Stimulated activated CD4-positive, alpha-beta T cell treated with anti-CD3 and anti-CD28 coated beads, Interleukin-2, amount 100 ng/mL, for 24 hours (primary cell): ENCODE measurements around the gene OR10D3.
A peak's percentile ranks its signal among the peaks of the same experiment; 100 is the strongest.
"Not testable (repeated sequence)": the region's sequence is repeated elsewhere in the genome, so short reads cannot be mapped to it uniquely, and the experiment has no call there.

Experiments
- DNase-seq, 2 donors: peaks; one replicate each; pipeline ENCODE4 v3.0.0-alpha.2; 2020

Gene OR10D3

DNA sequence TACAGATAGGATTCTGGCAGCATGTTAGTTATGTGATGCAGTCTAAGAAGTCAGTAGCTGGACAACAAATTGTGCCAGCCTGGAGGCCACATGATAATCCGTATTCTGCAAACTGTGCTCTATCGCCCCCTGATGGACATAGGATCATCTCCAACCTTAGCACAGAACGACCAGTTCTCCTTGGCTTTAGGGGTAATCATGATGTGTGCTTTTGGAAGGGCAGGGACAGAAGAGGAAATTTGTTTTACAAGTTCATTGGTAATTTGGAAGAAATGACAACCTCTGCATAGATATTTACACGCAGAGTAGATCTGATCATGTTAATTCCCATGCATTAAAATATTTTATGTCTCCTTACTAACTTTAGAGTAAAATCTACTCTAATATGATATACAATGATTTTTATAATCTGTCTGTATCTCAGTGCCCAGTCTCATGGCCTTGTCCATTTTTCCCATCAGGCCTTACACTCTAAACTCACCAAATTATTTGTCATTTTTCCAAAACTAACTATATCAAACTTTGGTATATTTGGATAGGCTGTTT, 12.1 kb downstream of the OR10D3 start:
- peak; percentile 39 to 53 for DNase-seq

DNA sequence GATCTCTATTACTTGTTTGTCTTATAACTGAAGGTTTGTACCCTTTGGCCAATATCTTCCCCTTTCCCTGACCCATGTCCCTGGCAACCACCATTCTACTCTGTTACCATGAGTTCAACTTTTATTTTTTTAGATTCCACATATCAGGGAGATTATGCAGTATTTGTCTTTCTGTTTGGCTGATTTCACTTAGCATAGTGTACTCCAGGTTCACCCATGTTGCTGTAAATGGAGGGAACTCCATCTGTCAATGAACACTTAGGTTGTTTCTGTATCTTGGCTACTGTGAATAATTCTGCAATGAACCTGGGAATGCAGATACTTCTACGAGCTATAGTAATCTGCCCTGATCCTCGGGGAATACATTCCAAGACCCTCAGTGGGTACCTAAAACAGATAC, 14.9 kb downstream of the OR10D3 start:
- no peak for DNase-seq

GRCh38 chr11:124198897-124199296, 15.8 kb downstream of the OR10D3 start:
- DNase-seq, result no peak

DNA sequence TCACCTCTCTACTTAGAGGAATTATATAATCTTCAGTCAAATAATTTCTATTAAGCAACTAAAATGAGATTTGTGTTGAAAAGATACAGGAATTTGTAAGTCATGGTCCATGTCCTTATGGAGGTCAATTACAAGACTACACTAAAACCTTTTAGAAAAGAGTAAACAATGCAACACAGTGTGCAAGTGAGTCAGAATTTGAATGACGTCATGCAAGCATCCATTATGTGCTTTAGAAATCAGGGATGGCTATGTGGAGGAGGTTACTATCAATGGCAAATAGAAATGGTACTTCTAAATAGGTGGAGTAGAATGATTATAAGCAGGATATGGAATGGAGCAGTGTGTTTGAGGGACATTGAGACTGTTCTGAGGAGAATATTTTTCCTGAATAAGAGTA, 16.6 kb downstream of the OR10D3 start:
- no peak for DNase-seq

DNA sequence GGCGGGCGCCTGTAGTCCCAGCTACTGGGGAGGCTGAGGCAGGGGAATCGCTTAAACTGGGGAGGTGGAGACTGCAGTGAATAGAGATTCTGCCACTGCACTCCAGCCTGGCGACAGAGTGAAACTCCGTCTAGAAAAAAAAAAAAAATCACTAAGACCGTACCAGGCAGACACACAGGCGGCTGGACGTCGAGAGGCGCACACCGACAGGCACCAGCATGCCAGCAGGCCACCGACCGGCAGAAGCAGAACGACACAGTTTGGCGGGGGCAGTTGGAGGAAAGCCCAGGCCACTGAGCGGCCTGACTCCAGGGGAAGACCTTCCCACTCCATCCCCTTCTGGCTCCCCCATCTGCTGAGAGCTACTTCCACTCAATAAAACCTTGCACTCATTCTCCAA, 17.5 kb downstream of the OR10D3 start:
- DNase-seq, result no peak

GRCh38 chr11:124202951-124203350, 19.8 kb downstream of the OR10D3 start:
- DNase-seq, result no peak

DNA sequence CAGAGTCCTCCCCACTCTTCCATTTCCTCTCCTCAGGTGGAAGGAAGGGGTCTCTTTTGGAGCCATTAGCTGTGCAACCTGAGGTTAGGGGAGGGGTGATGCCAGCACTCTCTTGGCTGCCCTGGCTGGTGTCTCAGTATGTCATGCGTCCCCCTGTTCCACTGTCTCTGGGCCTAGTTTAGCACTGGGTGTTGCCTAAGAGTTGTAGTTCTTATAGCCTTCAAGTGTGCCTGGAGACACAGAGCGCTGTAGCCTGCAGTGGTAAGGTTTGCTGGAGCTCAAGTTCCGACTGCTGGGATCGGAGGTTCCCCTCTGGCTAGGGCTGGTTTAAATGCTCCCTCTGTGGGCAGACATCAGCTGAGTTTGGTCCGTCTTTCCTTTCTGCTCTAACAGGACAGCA, 20.9 kb downstream of the OR10D3 start:
- DNase-seq, result no peak

GRCh38 chr11:124207102-124207792, 24.1 kb downstream of the OR10D3 start:
- no peak for DNase-seq

DNA sequence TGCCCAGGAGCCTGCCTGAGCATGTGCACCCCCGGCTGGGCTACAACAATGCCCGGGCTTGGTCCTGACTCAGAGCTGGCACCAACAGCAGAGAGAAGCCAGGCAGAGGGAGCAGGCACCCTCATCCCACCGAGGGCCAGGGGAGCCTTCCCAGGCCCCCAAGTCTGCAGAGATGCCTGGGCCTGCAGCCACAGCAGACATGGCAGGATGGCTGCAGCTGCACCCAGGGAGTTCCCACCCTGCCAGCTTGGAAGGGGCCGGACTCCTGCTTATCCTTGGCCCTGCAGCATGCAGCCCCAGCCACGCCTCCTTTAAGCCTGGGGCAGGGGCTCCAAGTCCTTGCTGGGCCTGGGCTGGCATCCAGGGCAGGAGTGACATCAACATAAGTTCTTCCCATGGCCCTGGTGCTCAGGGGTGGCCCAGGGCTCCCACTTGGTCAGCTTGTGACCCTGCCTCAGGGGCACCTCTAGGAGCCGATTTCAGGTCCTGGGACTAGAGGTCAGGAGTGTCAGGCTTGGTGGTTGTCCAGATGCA, 26.7 kb downstream of the OR10D3 start:
- DNase-seq, result no peak

DNA sequence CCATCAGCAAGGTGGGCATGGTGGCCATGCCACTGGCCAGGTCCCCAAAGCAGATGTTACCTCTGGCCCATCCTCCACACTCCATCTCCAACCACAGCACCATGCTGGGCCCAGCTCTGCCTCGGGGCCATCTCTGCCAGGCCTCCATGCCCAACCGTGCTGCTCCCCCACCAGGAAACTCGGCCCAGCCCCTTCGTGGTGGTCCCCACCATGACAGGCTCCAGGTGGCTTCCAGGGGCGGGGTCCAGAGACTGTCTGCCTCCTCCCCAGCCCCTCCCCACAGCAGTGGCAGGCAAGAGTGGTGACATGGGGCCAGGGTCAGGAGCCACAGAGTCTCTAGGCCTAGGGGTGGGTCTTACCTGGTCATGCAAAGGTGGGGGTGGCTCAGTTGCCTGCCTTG, 27.3 kb downstream of the OR10D3 start:
- DNase-seq, result no peak

- DNase-seq, result no peak
These were observed 28.2 kb downstream of the OR10D3 start for GRCh38 chr11:124211321-124211720.

DNA sequence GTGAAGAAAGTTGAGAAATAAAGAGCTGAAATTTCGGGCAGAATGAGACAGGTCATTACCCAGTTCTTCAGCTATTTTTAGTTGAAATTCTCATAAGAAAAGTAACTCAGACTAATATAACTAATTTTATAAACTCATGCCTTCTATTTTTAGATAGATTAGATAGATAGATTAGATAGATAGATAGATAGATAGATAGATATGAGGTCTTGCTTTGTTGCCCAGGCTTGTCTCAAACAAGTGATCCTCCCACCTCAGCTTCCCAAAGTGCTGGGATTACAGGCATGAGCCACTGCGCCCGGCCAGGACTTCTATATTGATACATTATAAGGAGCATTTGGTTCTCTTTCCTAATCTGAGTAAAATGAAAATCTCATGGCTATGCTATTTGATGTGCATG, 30.9 kb downstream of the OR10D3 start:
- no peak for DNase-seq

GRCh38 chr11:124219126-124219525, 36.0 kb downstream of the OR10D3 start:
- no peak for DNase-seq

GRCh38 chr11:124222407-124222806, 39.3 kb downstream of the OR10D3 start:
- DNase-seq, result no peak

GRCh38 chr11:124224618-124225423, 41.7 kb downstream of the OR10D3 start:
- DNase-seq, result not testable (repeated sequence)

DNA sequence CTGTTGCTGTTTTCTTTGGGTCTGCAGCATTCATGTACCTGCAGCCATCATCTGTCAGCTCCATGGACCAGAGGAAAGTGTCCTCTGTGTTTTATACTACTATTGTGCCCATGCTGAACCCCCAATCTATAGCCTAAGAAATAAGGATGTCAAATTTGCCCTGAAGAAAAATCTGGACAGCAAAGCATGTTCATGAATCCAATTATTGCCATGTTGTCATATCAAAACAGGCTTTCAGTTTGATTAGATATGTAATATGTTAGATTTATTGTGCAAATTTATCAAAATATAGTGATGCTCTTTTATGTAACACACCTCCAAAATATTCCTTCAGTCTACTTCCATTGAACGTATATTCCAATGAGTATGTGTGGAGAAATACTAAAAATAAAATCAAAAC, 42.3 kb downstream of the OR10D3 start:
- DNase-seq, result no peak

DNA sequence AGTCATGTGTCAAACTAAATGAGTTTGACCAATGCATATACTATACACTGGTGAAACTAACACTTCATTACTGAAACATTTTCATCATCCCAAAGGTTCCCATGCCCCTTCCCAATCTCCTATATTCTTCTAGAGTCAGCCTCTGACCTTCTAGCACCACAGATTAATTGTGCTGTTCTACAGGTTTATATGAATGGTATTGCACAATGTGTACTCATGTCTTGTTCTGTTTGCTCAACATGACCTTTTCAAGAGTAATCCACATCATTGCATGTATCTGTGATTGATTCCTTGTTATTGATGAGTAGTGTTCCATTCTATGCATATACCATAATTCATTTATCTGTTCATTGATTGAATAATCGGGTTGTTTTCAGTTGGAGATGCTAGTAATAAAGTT, 50.2 kb downstream of the OR10D3 start:
- DNase-seq, result no peak
